ENCODE measurements around the gene ZNF22.
A peak's percentile ranks its signal among the peaks of the same experiment; 100 is the strongest.
"Not testable (repeated sequence)": the region's sequence is repeated elsewhere in the genome, so short reads cannot be mapped to it uniquely, and the experiment has no call there.

Gene ZNF22

GRCh38 chr10:44992732-44993225 is 7.9 kb upstream of the ZNF22 start:
- no peak for DNase-seq

GRCh38 chr10:44993226-44993921 is 7.3 kb upstream of the ZNF22 start:
- DNase-seq = no peak

- no peak for DNase-seq
These were observed 6.6 kb upstream of the ZNF22 start for GRCh38 chr10:44993922-44994751.

GRCh38 chr10:44994752-44995530 is 5.8 kb upstream of the ZNF22 start:
- no peak for DNase-seq

GRCh38 chr10:44995581-44995913 is 5.2 kb upstream of the ZNF22 start:
- no peak for DNase-seq

DNA sequence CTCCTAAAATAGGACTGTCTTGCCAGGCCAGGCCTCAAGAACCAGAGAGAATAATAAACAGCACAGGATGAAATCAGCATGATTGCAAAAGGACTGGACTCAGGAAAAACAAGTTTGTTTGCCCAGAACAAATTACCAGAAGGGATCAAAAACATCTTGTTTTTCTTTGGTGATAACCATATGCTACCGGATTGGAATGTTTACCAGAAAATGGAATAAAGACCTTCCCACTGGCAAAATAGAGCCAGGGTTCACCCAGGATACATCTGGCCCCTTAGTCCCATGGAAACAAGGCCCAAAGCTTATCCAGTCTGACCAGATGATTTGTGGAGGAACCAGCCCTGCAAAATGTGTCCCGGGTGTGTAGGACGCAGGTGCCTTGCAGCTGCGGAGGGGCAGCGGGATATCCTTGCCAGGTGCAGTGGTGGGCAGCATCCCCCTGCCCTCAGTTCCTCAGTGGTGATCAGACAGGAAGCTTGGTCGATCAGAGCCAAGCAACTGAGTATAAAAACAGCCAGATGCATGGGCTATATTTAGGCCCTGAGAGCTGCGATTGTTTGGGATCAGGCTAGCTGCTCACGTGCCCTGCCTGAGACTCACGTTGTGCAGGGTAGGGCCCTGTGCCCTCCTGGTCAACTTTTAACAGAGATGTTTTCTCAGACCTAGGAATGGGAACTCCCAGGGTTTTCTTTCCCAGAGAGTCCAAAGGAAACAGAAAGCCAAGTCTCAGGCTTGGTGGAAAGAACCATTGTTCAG is 4.6 kb upstream of the ZNF22 start:
- peak; percentile 12 for DNase-seq

DNA sequence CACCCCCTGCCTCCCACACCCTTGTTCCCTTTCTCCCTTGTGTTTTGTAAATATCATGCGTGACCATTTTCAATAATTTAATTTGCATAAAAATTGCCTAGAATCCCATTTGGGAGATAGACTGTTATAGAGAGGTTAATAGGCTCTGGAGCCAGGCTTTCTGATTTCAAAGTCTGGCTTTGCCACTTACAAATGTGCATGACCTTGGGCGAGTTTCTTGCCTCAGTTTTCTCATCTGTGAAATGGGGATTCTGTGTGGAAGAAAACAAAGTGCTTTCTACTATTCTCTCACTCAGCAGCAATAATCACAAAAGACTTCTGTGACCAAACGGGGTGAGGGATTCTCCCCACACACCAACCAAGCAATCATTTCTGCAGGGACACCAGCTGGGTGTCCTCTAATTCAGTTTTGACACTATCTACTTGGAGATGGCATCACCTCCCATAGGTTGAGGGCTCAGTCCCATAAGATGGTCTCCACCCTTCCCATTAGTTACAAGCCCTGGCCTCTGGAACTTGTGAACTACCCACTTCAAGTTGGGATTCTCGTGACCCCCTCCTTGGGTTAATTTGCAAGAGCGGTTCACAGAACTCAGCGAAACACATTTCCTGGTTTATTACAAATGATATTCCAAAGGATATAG is 3.5 kb upstream of the ZNF22 start:
- DNase-seq = no peak

DNA sequence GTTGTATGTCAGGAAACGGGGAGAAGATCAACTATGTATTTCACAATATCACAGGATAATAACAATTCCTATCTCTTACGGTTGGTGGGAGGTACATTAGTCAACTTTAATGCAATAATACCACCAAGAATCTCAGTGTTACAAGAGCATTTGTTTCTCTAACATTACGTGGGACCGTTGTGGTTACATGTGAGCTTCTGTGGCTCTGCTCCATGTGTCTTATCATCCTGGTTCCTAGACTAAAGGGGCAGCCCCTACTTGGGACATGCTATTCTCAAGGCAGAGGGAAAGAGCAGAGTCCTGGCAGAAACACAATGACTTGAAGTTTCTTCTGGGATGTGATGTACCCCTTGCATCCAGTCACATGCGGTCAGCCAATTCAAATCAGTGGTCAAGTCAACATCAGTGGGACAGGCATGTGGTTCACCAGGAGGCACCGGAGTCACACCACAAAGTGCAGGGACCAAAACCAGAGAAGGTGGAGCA is 2.5 kb upstream of the ZNF22 start:
- DNase-seq = no peak

DNA sequence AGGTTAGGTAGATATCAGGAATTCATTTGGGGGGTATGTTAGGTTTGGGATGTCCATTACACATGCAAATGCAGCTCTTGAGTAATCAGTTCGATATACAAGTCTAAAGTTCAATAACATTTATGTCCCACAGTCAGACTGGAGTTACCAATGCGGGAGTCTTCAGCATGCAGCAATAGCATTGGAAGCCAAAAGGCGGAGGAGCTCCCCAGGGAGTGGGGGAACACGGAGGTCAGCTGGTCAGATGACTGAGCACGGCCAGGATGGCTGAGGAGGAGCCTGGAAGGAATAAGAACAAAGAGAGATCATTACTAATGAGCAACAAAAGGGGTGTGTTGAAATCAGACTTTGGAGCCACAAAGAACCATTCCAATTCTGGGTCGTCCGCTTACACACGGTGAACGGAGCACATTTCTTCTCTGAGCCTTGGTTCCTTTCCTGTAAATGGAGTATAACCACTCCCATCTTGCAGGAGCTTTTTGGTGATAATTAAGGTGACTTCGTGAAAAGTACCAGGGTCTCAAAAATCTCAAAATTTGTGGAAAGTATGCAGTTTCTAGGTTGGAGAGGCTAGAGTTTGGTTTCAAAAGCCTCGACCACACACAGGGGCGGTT is 478 bp upstream of the ZNF22 start:
- no peak for DNase-seq

DNA sequence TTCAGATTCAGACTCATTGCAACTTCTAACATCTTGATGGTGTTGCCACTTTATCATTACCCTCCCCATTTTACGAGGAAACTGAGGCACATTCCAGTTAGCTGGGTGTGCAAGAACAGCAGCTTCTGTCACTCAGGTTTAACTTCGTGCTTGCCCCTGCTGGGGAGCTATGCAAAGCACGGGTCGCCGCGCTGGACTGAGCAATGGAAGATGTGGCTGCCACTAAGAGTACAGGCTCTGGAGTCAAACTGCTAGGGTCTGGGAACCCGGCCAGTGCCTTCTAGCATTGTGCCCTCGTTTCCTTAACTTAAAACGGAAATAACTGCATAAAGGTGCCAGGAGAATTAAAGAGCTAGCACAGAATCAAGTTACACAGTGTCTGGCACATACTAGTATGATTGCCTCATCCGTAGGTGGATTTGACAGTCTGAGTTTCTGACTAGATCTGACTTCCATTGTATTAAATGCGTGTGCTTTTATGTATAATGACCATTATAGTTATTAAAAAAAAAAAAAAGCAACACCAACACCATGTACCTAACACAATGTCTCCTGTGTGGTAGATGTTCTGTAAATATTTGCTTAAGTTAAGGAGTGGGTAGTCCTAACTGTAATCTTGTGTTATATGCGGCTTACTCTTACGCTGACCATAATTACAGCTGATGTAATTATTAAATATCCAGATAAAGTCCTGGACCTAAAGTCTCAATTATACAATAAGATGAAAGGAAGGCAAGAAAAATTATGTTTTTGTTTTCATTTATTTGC is 842 bp downstream of the ZNF22 start:
- DNase-seq = no peak

DNA sequence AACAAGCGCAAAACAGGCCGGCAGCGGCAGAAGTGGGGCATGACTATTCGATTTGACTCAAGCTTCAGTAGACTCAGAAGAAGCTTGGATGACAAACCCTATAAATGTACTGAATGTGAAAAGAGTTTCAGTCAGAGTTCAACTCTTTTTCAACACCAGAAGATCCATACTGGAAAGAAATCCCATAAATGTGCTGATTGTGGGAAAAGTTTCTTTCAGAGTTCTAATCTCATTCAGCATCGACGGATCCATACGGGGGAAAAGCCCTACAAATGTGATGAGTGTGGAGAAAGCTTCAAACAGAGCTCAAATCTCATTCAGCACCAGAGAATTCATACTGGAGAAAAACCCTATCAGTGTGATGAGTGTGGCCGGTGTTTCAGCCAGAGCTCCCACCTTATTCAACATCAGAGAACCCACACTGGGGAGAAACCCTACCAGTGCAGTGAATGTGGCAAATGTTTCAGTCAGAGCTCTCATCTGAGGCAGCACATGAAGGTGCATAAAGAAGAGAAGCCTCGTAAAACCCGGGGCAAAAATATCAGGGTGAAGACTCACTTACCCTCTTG is 2.8 kb downstream of the ZNF22 start:
- no peak for DNase-seq

- DNase-seq = no peak
These were observed 3.9 kb downstream of the ZNF22 start for GRCh38 chr10:45004661-45005060.

DNA sequence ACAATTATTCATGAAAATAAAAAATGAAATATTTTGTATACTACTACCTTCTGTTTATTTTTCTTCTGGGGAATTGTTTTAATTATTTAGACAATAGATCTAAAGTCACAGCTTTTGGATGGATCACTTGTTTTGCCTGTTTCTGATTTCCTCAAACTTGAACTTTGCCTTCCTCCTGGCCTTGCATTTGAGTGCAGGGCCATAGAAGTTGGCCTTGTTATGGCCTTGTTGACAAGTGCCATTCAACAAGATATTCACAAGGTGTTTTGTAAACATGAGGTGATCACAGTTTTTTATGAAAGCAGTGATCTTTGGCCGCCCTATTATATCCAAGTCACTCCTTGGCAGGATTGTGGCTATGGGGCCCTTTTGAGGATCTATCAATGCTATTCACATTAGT is 4.6 kb downstream of the ZNF22 start:
- no peak for DNase-seq

DNA sequence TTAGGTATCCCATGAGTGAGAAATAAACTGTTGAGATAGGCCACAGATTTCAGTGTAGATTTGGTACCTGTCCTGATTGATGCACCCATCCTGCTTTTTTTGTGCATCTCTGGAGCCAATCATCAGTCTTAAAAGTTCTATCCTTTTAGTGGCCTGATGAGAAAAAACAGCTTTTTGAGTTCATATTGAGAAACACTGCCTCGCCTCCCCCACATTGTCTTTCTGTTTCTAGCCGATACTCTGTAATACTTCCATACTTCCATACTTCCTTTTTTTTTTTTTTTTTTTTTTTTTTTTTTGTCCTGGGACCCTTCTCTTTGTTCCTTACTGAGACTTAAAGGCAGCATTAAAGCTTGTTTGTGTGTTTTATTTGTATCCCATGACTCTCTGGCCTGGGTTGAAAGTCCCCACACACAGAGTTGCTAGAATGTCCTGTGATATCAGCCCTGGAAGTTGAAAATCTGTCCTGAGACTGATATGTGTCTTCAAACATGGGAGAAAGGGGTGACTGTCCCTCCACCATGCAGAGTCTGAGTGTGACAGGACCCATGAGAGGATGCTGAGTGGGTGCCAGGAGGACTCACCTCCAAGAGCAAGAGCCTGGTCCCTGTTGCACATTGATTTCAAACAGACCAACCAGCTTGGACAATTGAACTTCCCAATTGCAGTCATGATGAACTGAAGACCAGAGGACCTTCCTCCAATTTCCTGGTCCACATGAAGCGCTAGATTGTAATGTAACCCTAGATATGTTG is 5.7 kb downstream of the ZNF22 start:
- no peak for DNase-seq

DNA sequence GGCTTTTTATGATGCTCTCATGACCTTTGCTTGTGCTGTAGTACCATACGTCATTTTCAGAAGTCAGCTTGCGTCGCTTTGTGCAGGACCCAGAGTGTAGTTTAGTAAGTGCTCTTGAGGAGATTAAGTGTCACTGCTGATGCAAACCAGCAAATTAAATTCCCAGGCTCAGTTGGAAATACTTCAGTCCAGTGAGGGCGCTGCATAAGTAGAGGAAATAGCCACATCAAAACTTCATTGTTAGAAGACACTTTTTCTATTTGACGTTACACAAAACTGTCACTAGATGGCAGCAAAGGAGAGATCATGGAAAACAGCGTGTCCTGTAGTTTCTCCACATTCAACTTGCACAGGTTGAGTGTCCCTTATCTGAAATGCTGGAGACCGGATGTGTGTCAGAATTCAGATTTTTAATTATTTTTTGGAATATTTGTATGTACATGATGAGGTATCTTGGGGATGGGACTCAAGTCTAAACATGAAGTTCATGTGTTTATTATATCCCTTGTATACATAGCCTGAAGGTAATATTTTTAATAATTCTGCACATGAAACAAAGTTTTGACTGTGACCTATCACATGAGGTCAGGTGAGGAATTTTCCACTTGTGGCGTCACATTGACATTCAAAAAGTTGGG is 7.9 kb downstream of the ZNF22 start:
- peak; percentile 53 for DNase-seq

DNA sequence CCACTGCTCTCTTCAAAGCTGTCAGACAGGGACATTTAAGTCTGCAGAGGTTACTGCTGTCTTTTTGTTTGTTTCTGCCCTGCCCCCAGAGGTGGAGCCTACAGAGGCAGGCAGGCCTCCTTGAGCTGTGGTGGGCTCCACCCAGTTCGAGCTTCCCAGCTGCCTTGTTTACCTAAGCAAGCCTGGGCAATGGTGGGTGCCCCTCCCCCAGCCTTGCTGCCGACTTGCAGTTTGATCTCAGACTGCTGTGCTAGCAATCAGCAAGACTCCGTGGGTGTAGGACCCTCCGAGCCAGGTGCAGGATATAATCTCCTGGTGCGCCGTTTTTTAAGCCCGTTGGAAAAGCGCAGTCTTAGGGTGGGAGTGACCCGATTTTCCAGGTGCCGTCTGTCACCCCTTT is 13.8 kb downstream of the ZNF22 start:
- not testable (repeated sequence) for DNase-seq

GRCh38 chr10:45015590-45015989 is 14.9 kb downstream of the ZNF22 start:
- DNase-seq = no peak

DNA sequence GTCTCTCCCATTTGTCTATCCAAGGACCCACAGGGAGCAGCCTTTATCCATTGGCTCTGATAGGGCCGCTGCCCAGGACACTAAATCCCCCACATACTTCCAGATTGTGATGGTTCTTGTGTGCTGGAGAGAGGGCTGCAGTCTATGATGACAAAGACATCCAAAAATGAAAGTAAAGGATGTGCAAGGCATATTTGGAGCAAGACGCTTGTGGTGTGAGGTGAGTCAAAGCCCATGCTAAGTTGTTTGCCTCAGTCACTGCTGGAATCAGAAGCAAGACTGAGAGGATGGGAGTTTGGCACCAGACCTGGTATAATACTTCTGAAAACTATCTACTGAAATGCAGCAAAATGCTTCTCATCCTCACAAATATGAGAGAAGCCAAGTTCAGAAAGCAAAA is 22.7 kb downstream of the ZNF22 start:
- DNase-seq = no peak

DNA sequence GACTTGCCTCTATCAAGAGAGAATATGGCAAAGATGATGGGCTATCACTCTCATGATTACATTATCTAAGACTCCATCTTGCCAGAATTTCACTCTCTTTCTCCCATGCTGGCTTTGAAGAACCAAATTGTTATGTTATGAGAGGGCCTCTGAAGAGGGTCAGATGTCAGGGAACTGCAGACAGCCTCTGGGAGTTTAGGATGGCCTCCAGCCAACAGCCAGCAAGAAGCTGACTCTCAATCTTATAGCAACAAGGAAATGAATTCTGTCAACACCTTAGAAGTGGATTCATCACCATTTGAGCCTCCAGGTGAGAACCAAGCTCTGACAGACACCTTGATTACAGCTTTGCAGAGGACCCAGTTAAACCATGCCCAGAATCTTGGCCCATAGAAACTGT is 33.6 kb downstream of the ZNF22 start:
- DNase-seq = no peak

All from NCI-H1694 (cell line).